ENCODE results near the gene HCRTR1.

HCRTR1 gene

GRCh38 chr1:31624731-31625514 is 7.4 kb downstream of the HCRTR1 start:
- H3K4me3 ChIP-seq (ENCODE audit: control insufficient read depth, low read depth, low read length), result no peak overlapping the region
- TF ChIP-seq CTCF (IDR thresholded peaks at IDR 0.05; ENCODE audit: control insufficient read depth, insufficient read depth, low read depth, low read length, missing control alignments), result no peak
- no peak for DNase-seq (ENCODE audit: low read depth)

GRCh38 chr1:31625561-31626222 is 8.2 kb downstream of the HCRTR1 start:
- no peak for DNase-seq (ENCODE audit: low read depth)
- H3K4me3 ChIP-seq (ENCODE audit: control insufficient read depth, low read depth, low read length), result no peak overlapping the region
- TF ChIP-seq CTCF (IDR thresholded peaks at IDR 0.05; ENCODE audit: control insufficient read depth, insufficient read depth, low read depth, low read length, missing control alignments), result no peak

GRCh38 chr1:31626223-31627207 is 9.0 kb downstream of the HCRTR1 start:
- no peak for DNase-seq (ENCODE audit: low read depth)
- H3K4me3 ChIP-seq (ENCODE audit: control insufficient read depth, low read depth, low read length), result no peak overlapping the region
- no peak for TF ChIP-seq CTCF (IDR thresholded peaks at IDR 0.05; ENCODE audit: control insufficient read depth, insufficient read depth, low read depth, low read length, missing control alignments)

- H3K4me3 ChIP-seq (ENCODE audit: control insufficient read depth, low read depth, low read length), result no peak overlapping the region
- DNase-seq (ENCODE audit: low read depth), result no peak
- TF ChIP-seq CTCF (IDR thresholded peaks at IDR 0.05; ENCODE audit: control insufficient read depth, insufficient read depth, low read depth, low read length, missing control alignments), result no peak
These were observed 9.9 kb downstream of the HCRTR1 start for GRCh38 chr1:31627301-31627929.

- H3K4me3 ChIP-seq (ENCODE audit: control insufficient read depth, low read depth, low read length), result no peak overlapping the region
- TF ChIP-seq CTCF (IDR thresholded peaks at IDR 0.05; ENCODE audit: control insufficient read depth, insufficient read depth, low read depth, low read length, missing control alignments), result no peak
- no peak for DNase-seq (ENCODE audit: low read depth)
These were observed 10.6 kb downstream of the HCRTR1 start for GRCh38 chr1:31627930-31628559.

Data from AG09309 (cell line).